Ectodermal cell (in vitro differentiated cells): Measurements from ENCODE around the gene ING3. TPM values are rescaled to one million over a fixed set of nuclear protein-coding genes. Genes with fewer than 3 reads are reported as not detected.

Experiments used
- H3K27ac ChIP-seq: 2 replicates; pipeline ENCODE4 v1.7.0; 2013; ENCODE audit warnings: mild to moderate bottlenecking, low read depth, low read length; ENCODE audit not compliant: insufficient read depth, poor library complexity, severe bottlenecking
- H3K27me3 ChIP-seq: 2 replicates; pipeline ENCODE4 v1.7.0; 2013; ENCODE audit warnings: mild to moderate bottlenecking, low read length; ENCODE audit not compliant: insufficient read depth, control insufficient read depth, poor library complexity, severe bottlenecking
- H3K36me3 ChIP-seq: one replicate; pipeline ENCODE4 v1.7.0; 2013; ENCODE audit warnings: low read length; ENCODE audit not compliant: control insufficient read depth, insufficient read depth
- H3K4me1 ChIP-seq: one replicate; pipeline ENCODE4 v1.7.0; 2013; ENCODE audit warnings: low read length; ENCODE audit not compliant: control insufficient read depth, insufficient read depth
- H3K4me3 ChIP-seq: 2 replicates; pipeline ENCODE4 v1.7.0; 2013; ENCODE audit warnings: low read depth, low read length, control low read depth; ENCODE audit not compliant: insufficient read depth
- H3K9me3 ChIP-seq: 2 replicates; pipeline ENCODE4 v1.7.0; 2013; ENCODE audit warnings: mild to moderate bottlenecking, low read length, moderate library complexity; ENCODE audit not compliant: control insufficient read depth
- WGBS, 2 experiments: methylation state at CpG; one replicate each; pipeline ENCODE4 v1.1.7; 2013; ENCODE audit warnings: missing lambda C conversion rate in 2 of 2; 5-methylcytosine and 5-hydroxymethylcytosine counted together
- polyA plus RNA-seq, 4 experiments: library from polyadenylated mRNA; stranded (reverse); fragments of 50-300 nt; gene quantifications; one replicate each; pipeline ENCODE4 v1.2.3, GENCODE V29; 2013

Gene ING3
- 23.0 TPM for polyA plus RNA-seq (2013, experiment 1 of 4)
- polyA plus RNA-seq (2013, experiment 2 of 4): 26.2 TPM
- polyA plus RNA-seq (2013, experiment 3 of 4): 21.4 TPM
- 28.1 TPM for polyA plus RNA-seq (2013, experiment 4 of 4)

- Histone ChIP-seq H3K36me3 (peaks cover 12% of the 10 kb centered on the region), H3K4me1 (peaks cover 3% of the 10 kb centered on the region), H3K9me3 (no peaks in the 10 kb centered on the region), H3K27ac (peak within 1 kb of the TSS; percentile 100), H3K27me3 (no peaks in the 10 kb centered on the region), H3K4me3 (peak within 1 kb of the TSS; percentile 64)
- 0% methylated on average over 71 of the region's 71 CpGs for WGBS, 2 experiments
These were observed at the start of gene ING3 for GRCh38 chr7:120950539-120951308. ING3 (plus strand) TSS chr7:120950777; CDS start chr7:120950897, 120 bp downstream.

GRCh38 chr7:120915314-120916105 is 35.1 kb upstream of the ING3 start:
- WGBS, 2 experiments: 96 to 100% methylated on average over 1 of the region's 2 CpGs
- H3K36me3 ChIP-seq: no peaks in the 10 kb centered on the region
- no peaks in the 10 kb centered on the region for H3K27me3 ChIP-seq
- no peak overlapping the region for H3K27ac ChIP-seq
- H3K9me3 ChIP-seq: no peaks in the 10 kb centered on the region
- no peak overlapping the region for H3K4me3 ChIP-seq
- no peaks in the 10 kb centered on the region for H3K4me1 ChIP-seq

GRCh38 chr7:120916121-120916520 is 34.5 kb upstream of the ING3 start:
- H3K27me3 ChIP-seq: no peaks in the 10 kb centered on the region
- H3K4me3 ChIP-seq: no peak overlapping the region
- no peaks in the 10 kb centered on the region for H3K36me3 ChIP-seq
- no peaks in the 10 kb centered on the region for H3K4me1 ChIP-seq
- H3K9me3 ChIP-seq: no peaks in the 10 kb centered on the region
- no peak overlapping the region for H3K27ac ChIP-seq
- WGBS, 2 experiments: 84 to 87% methylated on average over 2 of the region's 3 CpGs

GRCh38 chr7:120916538-120916937 is 34.0 kb upstream of the ING3 start:
- no peaks in the 10 kb centered on the region for H3K27me3 ChIP-seq
- no CpG with 5 or more reads among the region's 1 CpG for WGBS, 2 experiments
- H3K4me3 ChIP-seq: no peak overlapping the region
- H3K4me1 ChIP-seq: no peaks in the 10 kb centered on the region
- H3K27ac ChIP-seq: no peak overlapping the region
- H3K9me3 ChIP-seq: no peaks in the 10 kb centered on the region
- no peaks in the 10 kb centered on the region for H3K36me3 ChIP-seq

GRCh38 chr7:120919466-120919865 is 31.1 kb upstream of the ING3 start:
- no peak overlapping the region for H3K27ac ChIP-seq
- no peaks in the 10 kb centered on the region for H3K36me3 ChIP-seq
- no peaks in the 10 kb centered on the region for H3K4me1 ChIP-seq
- H3K4me3 ChIP-seq: no peak overlapping the region
- H3K27me3 ChIP-seq: no peaks in the 10 kb centered on the region
- H3K9me3 ChIP-seq: no peaks in the 10 kb centered on the region

- Histone ChIP-seq H3K36me3 (no peaks in the 10 kb centered on the region), H3K27me3 (no peaks in the 10 kb centered on the region), H3K4me1 (no peaks in the 10 kb centered on the region), H3K27ac (no peak overlapping the region), H3K4me3 (no peak overlapping the region), H3K9me3 (no peaks in the 10 kb centered on the region)
- 95 to 96% methylated on average over 2 of the region's 2 CpGs for WGBS, 2 experiments
These were observed 30.5 kb upstream of the ING3 start for GRCh38 chr7:120920034-120920433.

GRCh38 chr7:120920591-120921274 is 29.8 kb upstream of the ING3 start:
- H3K4me3 ChIP-seq: no peak overlapping the region
- H3K27ac ChIP-seq: no peak overlapping the region
- H3K4me1 ChIP-seq: no peaks in the 10 kb centered on the region
- WGBS, 2 experiments: 89 to 93% methylated on average over 2 to 3 of the region's 3 CpGs
- H3K36me3 ChIP-seq: no peaks in the 10 kb centered on the region
- no peaks in the 10 kb centered on the region for H3K27me3 ChIP-seq
- H3K9me3 ChIP-seq: no peaks in the 10 kb centered on the region

GRCh38 chr7:120924837-120925236 is 25.7 kb upstream of the ING3 start:
- Histone ChIP-seq H3K27ac (no peak overlapping the region), H3K4me3 (no peak overlapping the region), H3K4me1 (no peaks in the 10 kb centered on the region), H3K27me3 (no peaks in the 10 kb centered on the region), H3K9me3 (no peaks in the 10 kb centered on the region), H3K36me3 (no peaks in the 10 kb centered on the region)
- 92 to 100% methylated on average over 2 of the region's 2 CpGs for WGBS, 2 experiments

- WGBS, 2 experiments: 93 to 95% methylated on average over 5 of the region's 5 CpGs
- Histone ChIP-seq H3K27me3 (no peaks in the 10 kb centered on the region), H3K4me1 (no peaks in the 10 kb centered on the region), H3K4me3 (no peak overlapping the region), H3K27ac (no peak overlapping the region), H3K36me3 (no peaks in the 10 kb centered on the region), H3K9me3 (no peaks in the 10 kb centered on the region)
These were observed 25.2 kb upstream of the ING3 start for GRCh38 chr7:120925392-120925791.

- no peaks in the 10 kb centered on the region for H3K4me1 ChIP-seq
- H3K27me3 ChIP-seq: no peaks in the 10 kb centered on the region
- 61 to 65% methylated on average over 2 of the region's 2 CpGs for WGBS, 2 experiments
- no peak overlapping the region for H3K4me3 ChIP-seq
- no peaks in the 10 kb centered on the region for H3K9me3 ChIP-seq
- H3K36me3 ChIP-seq: no peaks in the 10 kb centered on the region
- no peak overlapping the region for H3K27ac ChIP-seq
These were observed 23.6 kb upstream of the ING3 start for GRCh38 chr7:120926943-120927346.
